Measurements from ENCODE around the gene B3GALT4.

B3GALT4 gene

GRCh38 chr6:33299237-33299944 is 22.5 kb downstream of the B3GALT4 start:
- Histone ChIP-seq H3K27me3 (ENCODE audit: insufficient read depth, poor library complexity, severe bottlenecking) (no peaks in the 10 kb centered on the region), H3K36me3 (ENCODE audit: low read depth) (peaks cover 34% of the 10 kb centered on the region)

GRCh38 chr6:33301877-33302276 is 25.0 kb downstream of the B3GALT4 start:
- ATAC-seq (ENCODE audit: low read depth) (no peak), DNase-seq (ENCODE audit: low spot score) (no peak)
- TF ChIP-seq CTCF (IDR thresholded peaks at IDR 0.05; ENCODE audit: poor library complexity, severe bottlenecking), result no peak
- H3K9me3 ChIP-seq (ENCODE audit: severe bottlenecking), result no peaks in the 10 kb centered on the region
- no peaks in the 10 kb centered on the region for H3K4me1 ChIP-seq (ENCODE audit: insufficient read depth, poor library complexity, severe bottlenecking)
- no peaks in the 10 kb centered on the region for H3K27me3 ChIP-seq (ENCODE audit: insufficient read depth, poor library complexity, severe bottlenecking)
- no peak overlapping the region for H3K27ac ChIP-seq (ENCODE audit: poor library complexity, severe bottlenecking)
- no peak overlapping the region for H3K4me3 ChIP-seq (ENCODE audit: severe bottlenecking)
- H3K36me3 ChIP-seq (ENCODE audit: low read depth), result peaks cover 33% of the 10 kb centered on the region

More at GRCh38 chr6:33299237-33299944, 22.5 kb downstream of the B3GALT4 start:
- H3K4me1 ChIP-seq (ENCODE audit: insufficient read depth, poor library complexity, severe bottlenecking), result no peaks in the 10 kb centered on the region
- H3K9me3 ChIP-seq (ENCODE audit: severe bottlenecking), result no peaks in the 10 kb centered on the region
- DNase-seq (ENCODE audit: low spot score), result no peak
- peak overlapping the region; percentile 92 for H3K27ac ChIP-seq (ENCODE audit: poor library complexity, severe bottlenecking)
- ATAC-seq (ENCODE audit: low read depth), result peak; percentile 59
- peak; percentile 86 for TF ChIP-seq CTCF (IDR thresholded peaks at IDR 0.05; ENCODE audit: poor library complexity, severe bottlenecking)
- peak overlapping the region; percentile 65 for H3K4me3 ChIP-seq (ENCODE audit: severe bottlenecking)

GRCh38 chr6:33304216-33304615 is 27.3 kb downstream of the B3GALT4 start:
- Histone ChIP-seq H3K27ac (ENCODE audit: poor library complexity, severe bottlenecking) (no peak overlapping the region), H3K27me3 (ENCODE audit: insufficient read depth, poor library complexity, severe bottlenecking) (no peaks in the 10 kb centered on the region), H3K4me1 (ENCODE audit: insufficient read depth, poor library complexity, severe bottlenecking) (no peaks in the 10 kb centered on the region), H3K9me3 (ENCODE audit: severe bottlenecking) (no peaks in the 10 kb centered on the region), H3K36me3 (ENCODE audit: low read depth) (peaks cover 44% of the 10 kb centered on the region), H3K4me3 (ENCODE audit: severe bottlenecking) (no peak overlapping the region)
- DNase-seq (ENCODE audit: low spot score) (no peak), ATAC-seq (ENCODE audit: low read depth) (no peak)
- TF ChIP-seq CTCF (IDR thresholded peaks at IDR 0.05; ENCODE audit: poor library complexity, severe bottlenecking), result no peak

- TF ChIP-seq CTCF (IDR thresholded peaks at IDR 0.05; ENCODE audit: poor library complexity, severe bottlenecking), result no peak
- Histone ChIP-seq H3K36me3 (ENCODE audit: low read depth) (peaks cover 48% of the 10 kb centered on the region), H3K4me3 (ENCODE audit: severe bottlenecking) (no peak overlapping the region), H3K27me3 (ENCODE audit: insufficient read depth, poor library complexity, severe bottlenecking) (no peaks in the 10 kb centered on the region), H3K9me3 (ENCODE audit: severe bottlenecking) (no peaks in the 10 kb centered on the region), H3K27ac (ENCODE audit: poor library complexity, severe bottlenecking) (no peak overlapping the region), H3K4me1 (ENCODE audit: insufficient read depth, poor library complexity, severe bottlenecking) (no peaks in the 10 kb centered on the region)
- ATAC-seq (ENCODE audit: low read depth) (no peak), DNase-seq (ENCODE audit: low spot score) (no peak)
Observed at GRCh38 chr6:33305052-33305451, 28.1 kb downstream of the B3GALT4 start.

- H3K4me1 ChIP-seq (ENCODE audit: insufficient read depth, poor library complexity, severe bottlenecking), result no peaks in the 10 kb centered on the region
- no peak overlapping the region for H3K27ac ChIP-seq (ENCODE audit: poor library complexity, severe bottlenecking)
- ATAC-seq (ENCODE audit: low read depth), result no peak
- DNase-seq (ENCODE audit: low spot score), result no peak
- TF ChIP-seq CTCF (IDR thresholded peaks at IDR 0.05; ENCODE audit: poor library complexity, severe bottlenecking), result no peak
- no peaks in the 10 kb centered on the region for H3K27me3 ChIP-seq (ENCODE audit: insufficient read depth, poor library complexity, severe bottlenecking)
- H3K36me3 ChIP-seq (ENCODE audit: low read depth), result peaks cover 55% of the 10 kb centered on the region
- no peak overlapping the region for H3K4me3 ChIP-seq (ENCODE audit: severe bottlenecking)
- no peaks in the 10 kb centered on the region for H3K9me3 ChIP-seq (ENCODE audit: severe bottlenecking)
Observed at GRCh38 chr6:33306356-33306755, 29.4 kb downstream of the B3GALT4 start.

All from RWPE2 (cell line).